NCI-H82 (cell line): Measurements from ENCODE around the gene VWDE.
"Not testable (repeated sequence)": the region's sequence is repeated elsewhere in the genome, so short reads cannot be mapped to it uniquely, and the experiment has no call there.

ENCODE experiments used
- DNase-seq: peaks from one replicate; lab custom pipeline; 2025; lab: John Stamatoyannopoulos, UW

Gene VWDE

DNA sequence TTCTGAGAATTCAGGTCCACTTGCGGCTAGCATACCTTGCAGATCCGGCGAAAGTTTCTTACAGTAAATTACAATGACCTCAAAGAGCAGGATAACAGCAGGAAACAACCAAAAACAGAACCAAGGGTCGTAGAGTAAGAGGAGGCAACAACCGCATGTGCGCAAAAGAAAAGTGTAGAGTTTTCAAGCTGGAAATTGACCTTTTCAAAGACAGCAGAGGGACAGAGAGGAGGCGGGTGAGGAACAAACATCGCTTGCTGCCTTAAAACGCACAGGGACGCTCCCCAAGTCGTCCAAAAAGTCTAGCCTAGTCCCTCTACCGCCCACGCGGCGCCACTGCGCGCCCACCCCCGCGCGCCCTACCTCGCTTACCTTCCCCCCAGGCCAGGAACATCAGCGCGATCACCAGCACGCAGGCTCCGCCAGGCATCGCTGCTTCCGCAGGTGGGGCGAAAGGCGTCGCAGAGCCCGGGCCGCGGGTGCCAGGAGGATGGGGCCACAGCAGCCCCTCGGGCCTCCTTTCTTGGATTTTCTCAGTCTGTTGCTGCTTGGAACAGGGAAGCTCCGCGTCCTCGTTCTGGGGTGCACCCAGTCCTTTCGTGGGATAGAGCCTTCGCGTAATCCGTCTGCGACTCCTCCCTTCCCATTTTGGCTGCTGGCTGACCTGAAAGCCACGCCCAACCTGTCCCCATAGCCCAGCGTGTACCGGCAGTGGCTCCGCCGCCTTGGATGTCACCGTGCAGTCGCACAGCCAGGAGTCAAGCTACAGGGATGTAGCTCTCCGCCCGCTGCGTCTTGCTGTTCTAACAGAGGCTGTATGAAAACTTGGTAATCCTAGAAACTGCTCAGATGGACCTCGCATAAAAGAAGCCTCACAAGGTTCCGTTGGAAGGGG is at the start of gene VWDE:
TSS of gene VWDE (minus strand) at position 579 of the 895 bp plus-strand sequence. CDS start at position 430, 149 bp downstream.
- DNase-seq, result peak; percentile 72

DNA sequence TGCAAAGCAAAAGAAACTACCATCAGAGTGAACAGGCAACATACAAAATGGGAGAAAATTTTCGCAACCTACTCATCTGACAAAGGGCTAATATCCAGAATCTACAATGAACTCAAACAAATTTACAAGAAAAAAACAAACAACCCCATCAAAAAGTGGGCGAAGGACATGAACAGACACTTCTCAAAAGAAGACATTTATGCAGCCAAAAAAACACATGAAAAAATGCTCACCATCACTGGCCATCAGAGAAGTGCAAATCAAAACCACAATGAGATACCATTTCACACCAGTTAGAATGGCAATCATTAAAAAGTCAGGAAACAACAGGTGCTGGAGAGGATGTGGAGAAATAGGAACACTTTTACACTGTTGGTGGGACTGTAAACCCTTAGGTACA is 49.5 kb upstream of the VWDE start:
- not testable (repeated sequence) for DNase-seq

DNA sequence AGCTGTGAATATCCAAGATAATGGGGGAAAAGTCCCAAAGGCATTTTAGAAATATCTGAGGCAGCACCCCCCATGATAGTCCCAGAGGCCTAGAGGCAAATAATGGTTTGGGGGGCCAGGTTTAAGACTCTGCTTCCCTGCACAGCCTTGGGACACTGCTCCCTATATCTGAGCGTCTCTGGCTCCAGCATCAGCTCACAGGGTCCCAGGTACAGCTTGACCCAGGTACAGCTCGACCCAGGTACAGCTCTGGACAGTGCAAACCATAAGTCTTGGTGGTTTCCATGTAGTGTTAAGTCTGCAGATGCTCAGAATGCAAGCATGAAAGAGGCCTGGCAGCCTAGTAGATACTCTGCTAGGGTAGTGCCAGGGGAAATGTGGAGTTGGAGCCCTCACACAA is 47.0 kb upstream of the VWDE start:
- DNase-seq, result no peak

DNA sequence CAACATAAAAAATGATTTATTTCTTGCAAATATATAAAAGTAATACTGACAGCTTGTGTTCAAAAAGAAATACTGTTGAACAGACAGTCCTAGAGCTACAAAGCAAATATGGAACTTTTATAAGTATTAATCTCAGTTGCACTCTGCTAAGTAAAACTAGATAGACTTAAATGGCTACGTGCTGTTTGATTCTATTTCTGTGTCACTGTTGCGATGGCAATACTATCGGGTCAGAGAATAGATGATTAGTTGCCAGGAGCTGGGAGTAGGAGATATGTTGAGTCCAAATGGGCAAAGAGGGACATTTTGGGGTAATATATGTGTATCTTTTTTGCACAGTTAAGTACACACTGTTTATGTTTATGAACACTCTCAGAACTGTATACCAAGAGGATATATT is 41.1 kb upstream of the VWDE start:
- DNase-seq, result no peak

DNA sequence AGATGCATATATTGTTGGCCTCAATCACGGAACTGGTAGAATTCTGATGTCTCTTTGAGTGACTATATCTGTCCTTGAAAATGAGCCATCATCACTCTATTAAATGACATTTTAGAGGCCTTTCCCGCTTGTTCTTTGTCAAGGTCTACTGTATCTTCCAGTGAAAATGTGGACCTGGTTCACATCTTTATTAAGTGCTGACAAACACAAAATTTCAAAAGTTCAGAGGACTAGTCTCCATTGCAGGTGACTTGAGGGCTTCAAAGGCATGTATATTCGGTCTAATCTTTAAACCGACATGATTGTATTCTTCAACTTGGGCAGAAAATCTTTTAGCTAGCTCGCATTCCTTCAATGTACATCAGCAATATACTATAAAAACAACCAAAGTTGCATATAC is 36.6 kb upstream of the VWDE start:
- no peak for DNase-seq

GRCh38 chr7:12436896-12437535 is 33.4 kb upstream of the VWDE start:
- DNase-seq, result no peak

GRCh38 chr7:12436126-12436525 is 32.5 kb upstream of the VWDE start:
- DNase-seq, result no peak

DNA sequence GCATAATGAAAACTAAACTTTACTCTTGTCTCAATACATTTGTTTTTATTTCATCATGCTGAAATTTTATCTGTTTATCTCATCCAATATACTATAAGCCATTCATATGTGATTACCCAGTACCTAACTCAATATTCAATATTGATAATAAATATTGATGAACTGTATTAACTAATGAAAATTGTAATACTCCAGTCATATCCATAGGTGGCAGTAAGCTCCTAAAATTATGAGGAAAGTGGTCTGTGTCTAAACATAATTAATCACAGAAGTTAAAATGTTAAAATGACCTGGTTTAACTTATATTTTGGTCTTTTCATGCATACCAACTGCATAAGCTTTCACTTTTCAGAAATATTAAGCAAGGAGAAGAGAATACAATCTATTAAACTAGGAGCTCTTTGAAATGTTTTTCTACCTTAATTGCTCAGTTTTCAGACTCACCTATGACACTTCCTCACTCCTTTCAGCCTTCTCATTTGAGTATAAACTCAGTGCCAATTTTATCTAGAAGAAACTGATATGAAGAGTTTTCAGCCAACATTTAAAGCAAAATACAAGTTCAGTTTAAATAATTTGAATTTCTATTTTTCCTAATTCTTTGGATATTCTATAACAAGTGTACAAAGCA is 30.5 kb upstream of the VWDE start:
- DNase-seq, result no peak

- no peak for DNase-seq
Measured at GRCh38 chr7:12431886-12432556, 28.4 kb upstream of the VWDE start.

DNA sequence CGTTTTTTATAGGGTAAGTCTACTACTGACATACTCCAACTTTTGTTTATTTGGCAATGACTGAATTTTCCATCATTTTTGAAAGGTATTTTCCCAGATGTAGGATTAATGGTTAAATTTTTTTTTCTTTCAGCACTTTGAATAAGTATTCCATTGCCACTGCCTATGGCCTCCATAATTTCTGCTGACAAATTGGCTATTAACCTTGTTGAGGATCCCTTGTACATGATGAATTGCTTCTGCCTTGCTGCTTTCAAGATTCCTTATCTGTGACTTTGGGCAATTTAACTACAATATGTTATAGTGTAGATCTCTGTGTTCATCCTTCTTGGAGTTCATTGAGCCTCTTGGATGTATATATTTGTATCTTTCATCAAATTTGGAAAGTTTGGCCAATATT is 21.6 kb upstream of the VWDE start:
- no peak for DNase-seq

DNA sequence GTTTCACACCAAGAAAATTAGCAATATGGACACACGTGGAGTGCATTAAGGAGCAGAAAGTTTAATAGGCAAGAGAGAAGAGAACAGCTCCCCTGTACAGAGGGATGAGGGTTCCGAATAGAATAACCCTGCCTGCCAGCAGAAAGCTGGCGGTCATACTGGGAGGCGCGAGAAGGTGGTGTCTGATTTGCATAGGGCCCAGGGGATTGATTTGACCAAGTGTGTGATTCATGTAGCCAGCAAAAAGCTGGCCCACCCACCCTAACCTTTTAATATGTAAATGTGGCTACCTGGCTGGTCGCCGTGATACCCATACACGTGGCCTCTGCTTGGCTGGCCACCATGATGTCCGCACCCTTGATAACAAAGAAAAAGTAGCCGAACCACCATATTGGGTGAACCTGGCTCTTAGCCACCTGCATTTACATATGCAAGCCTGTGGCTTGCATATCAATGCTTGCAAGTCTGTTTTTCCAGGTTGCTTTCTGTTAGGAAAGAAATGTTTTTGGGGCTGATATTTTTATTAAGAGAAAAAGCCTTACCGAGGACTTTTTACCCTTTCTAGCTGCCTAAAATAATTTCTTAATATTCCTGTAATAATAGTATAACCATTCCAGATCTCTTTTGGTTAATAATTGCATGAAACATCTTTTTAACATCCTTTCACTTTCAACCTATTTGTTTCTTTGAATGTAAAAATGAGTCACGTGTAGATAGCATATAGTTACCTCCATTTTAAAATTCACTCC is 20.5 kb upstream of the VWDE start:
- no peak for DNase-seq

DNA sequence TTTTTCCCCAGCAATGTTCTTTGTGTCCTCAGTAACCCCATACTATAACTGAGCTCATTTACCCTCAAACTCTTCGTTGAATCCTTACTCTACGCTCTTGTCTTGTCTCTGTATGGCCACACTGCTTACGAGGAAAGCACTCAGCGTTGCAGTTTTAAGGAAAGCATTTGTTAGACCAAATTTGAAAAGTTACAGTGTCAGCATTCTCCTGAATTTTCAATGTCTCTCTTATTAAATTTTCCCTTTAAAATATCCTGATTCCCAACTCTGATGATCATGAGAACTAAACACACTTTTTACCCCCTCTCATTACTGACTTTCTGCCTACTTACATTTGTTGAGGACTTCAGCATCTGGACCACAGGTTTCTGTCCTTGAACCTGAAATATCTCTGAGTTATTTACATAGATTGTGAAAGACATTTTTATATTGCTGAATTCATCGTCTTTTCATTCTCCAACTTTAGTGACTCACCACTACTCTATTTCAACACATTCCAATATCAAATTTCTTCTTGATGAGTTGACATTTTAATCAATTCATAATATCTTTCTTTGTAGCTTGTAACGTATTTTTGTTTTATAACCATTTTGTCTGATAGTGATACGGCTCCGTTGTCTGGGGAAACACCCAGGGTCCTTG is 19.8 kb upstream of the VWDE start:
- no peak for DNase-seq

GRCh38 chr7:12422554-12423320 is 19.1 kb upstream of the VWDE start:
- peak; percentile 57 for DNase-seq

DNA sequence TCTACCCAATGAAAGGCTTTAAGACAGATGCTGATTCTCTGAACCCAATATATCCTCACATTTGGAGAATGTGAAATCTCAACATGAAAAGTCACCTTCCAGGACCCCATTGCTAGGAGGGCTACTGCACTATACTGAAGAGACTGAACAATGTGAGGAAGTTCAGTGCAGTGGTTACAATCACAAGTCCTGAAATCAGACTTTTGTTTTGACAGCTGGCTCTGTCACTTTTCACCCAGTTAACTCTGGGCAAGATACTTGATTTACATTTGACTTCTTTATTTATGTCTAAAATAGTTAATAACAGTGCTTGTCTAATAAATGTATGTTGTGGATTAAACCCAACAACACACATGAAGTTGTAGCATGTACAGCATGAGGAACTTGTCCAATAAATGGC is 14.8 kb upstream of the VWDE start:
- DNase-seq, result no peak

GRCh38 chr7:12415072-12415471 is 11.4 kb upstream of the VWDE start:
- no peak for DNase-seq

- DNase-seq, result no peak
Measured at GRCh38 chr7:12412407-12412806, 8.7 kb upstream of the VWDE start.

DNA sequence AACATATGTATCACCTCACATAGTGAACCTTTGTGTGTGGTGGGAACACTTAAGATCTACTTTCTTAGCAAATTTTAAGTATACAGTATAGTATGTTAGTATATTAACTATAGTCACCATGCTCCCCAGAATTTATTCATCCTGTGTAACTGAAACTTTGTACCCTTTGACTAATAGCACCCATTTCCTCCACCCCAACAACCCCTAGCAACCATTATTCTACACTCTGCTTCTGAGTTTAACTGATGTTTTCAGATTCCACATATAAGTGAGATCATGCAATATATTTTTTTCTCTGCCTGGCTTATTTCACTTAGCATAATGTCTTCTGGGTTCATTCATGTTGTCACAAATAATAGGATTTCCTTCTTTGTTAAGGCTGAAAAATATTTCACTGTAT is 6.9 kb upstream of the VWDE start:
- DNase-seq, result no peak

DNA sequence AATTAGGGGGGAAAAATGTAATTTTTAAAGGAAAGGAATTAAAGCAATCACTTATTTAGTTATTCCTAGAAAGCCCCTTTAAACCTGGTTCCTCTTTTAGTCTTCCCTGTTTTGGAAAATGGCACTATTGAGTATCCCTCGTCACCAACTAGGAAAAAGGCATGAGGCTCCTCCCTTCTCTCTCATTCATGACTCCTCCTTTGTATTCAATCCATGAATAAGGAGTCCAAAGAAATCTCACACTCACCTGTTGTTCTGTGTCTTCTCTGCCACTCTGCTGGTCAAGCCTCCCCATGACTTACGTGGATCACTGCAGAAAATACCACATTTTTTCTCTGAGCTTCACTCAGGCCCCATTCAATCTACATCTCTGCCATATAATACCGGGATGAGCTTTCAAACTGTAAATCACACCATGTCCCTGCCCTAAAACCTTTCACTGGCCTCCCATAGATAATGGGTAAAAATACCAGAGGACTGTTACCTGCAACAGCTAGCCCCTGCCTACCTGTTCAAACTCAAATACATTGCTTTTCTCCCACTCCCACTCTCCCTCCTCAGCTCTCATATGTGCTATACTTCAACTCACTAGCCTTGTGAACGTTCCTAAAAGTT is 5.5 kb upstream of the VWDE start:
- DNase-seq, result no peak

GRCh38 chr7:12407652-12408051 is 4.0 kb upstream of the VWDE start:
- not testable (repeated sequence) for DNase-seq

- no peak for DNase-seq
Measured at GRCh38 chr7:12402365-12402725, 1.3 kb downstream of the VWDE start.
